Thymus (tissue), 11 donors: Measurements from ENCODE around the gene MCL1. TPM values are rescaled to one million over a fixed set of nuclear protein-coding genes. Genes with fewer than 3 reads are reported as not detected.
"Not testable (repeated sequence)": the region's sequence is repeated elsewhere in the genome, so short reads cannot be mapped to it uniquely, and the experiment has no call there.

Experiments
- DNase-seq, 9 donors: peaks; one replicate each; pipeline ENCODE4 v3.0.0-alpha.2; 2013; ENCODE audit warnings: low spot score in 9 of 9, low read depth in 6 of 9, missing footprints in 1 of 9
- H3K27ac ChIP-seq, 2 donors: one replicate each; pipeline ENCODE4 v1.5.1; 2013; ENCODE audit warnings: control low read depth in 1 of 2, low read depth in 1 of 2, low read length in 1 of 2, mild to moderate bottlenecking in 1 of 2, moderate library complexity in 1 of 2
- H3K27me3 ChIP-seq, 2 donors: one replicate each; pipeline ENCODE4 v1.5.1; 2013; ENCODE audit warnings: low read length in 1 of 2; ENCODE audit not compliant: control insufficient read depth in 2 of 2, insufficient read depth in 1 of 2
- H3K36me3 ChIP-seq, 2 donors: one replicate each; pipeline ENCODE4 v1.5.1; 2013; ENCODE audit warnings: low read length in 1 of 2, mild to moderate bottlenecking in 1 of 2, moderate library complexity in 1 of 2; ENCODE audit not compliant: control insufficient read depth in 2 of 2, insufficient read depth in 2 of 2
- H3K4me1 ChIP-seq, 2 donors: one replicate each; pipeline ENCODE4 v1.5.1; 2013; ENCODE audit warnings: low read length in 2 of 2; ENCODE audit not compliant: control insufficient read depth in 2 of 2, insufficient read depth in 2 of 2
- H3K4me3 ChIP-seq, 2 donors: one replicate each; pipeline ENCODE4 v1.5.1; 2013; ENCODE audit warnings: low read length in 2 of 2, control low read depth in 1 of 2, mild to moderate bottlenecking in 1 of 2
- H3K9me3 ChIP-seq, 2 donors: one replicate each; pipeline ENCODE4 v1.5.1; 2013; ENCODE audit warnings: low read length in 1 of 2, mild to moderate bottlenecking in 1 of 2; ENCODE audit not compliant: control insufficient read depth in 2 of 2, insufficient read depth in 1 of 2
- WGBS: extraction: QIAGEN DNeasy Blood & Tissue Kit; methylation state at CpG from one replicate; pipeline ENCODE4 v1.1.7; 2013; 5-methylcytosine and 5-hydroxymethylcytosine counted together
- polyA plus RNA-seq: library from polyadenylated mRNA; stranded (reverse); fragments of 200-250 nt; gene quantifications from one replicate; pipeline ENCODE4 v1.2.3, GENCODE V29; 2013
- total RNA-seq: library from RNA; stranded (reverse); fragments of 120-200 nt; gene quantifications from one replicate; pipeline ENCODE4 v1.2.4, GENCODE V29; 2013
- donor health status: healthy.

The MCL1 gene
- total and polyA plus RNA-seq, 2 donors = 129 to 200 TPM

- peaks cover 0 to under 1% of the 10 kb centered on the region in 2 donors for H3K36me3 ChIP-seq
- no peaks in the 10 kb centered on the region for H3K9me3 ChIP-seq
- 71% methylated on average over 2 of the region's 2 CpGs for WGBS
- no peak overlapping the region for H3K4me3 ChIP-seq
- no peak overlapping the region for H3K27ac ChIP-seq
- peaks cover 0 to 9% of the 10 kb centered on the region in 2 donors for H3K4me1 ChIP-seq
- H3K27me3 ChIP-seq = no peaks in the 10 kb centered on the region
- DNase-seq = no peak
Observed at GRCh38 chr1:150582371-150582770, 3.0 kb upstream of the MCL1 start.

GRCh38 chr1:150581962-150582361 is 2.6 kb upstream of the MCL1 start:
- not testable (repeated sequence) for H3K27ac ChIP-seq, H3K36me3 ChIP-seq, DNase-seq, H3K9me3 ChIP-seq, H3K27me3 ChIP-seq, H3K4me3 ChIP-seq
- 98% methylated on average over 14 of the region's 14 CpGs for WGBS
- H3K4me1 ChIP-seq = peaks cover 0 to 13% of the 10 kb centered on the region in 2 donors

GRCh38 chr1:150581437-150581836 is 2.0 kb upstream of the MCL1 start:
- not testable (repeated sequence) for DNase-seq, H3K4me3 ChIP-seq, H3K9me3 ChIP-seq, H3K36me3 ChIP-seq, H3K27me3 ChIP-seq, H3K27ac ChIP-seq
- 97% methylated on average over 7 of the region's 7 CpGs for WGBS
- peaks cover 0 to 15% of the 10 kb centered on the region in 2 donors for H3K4me1 ChIP-seq

- H3K27ac ChIP-seq, H3K9me3 ChIP-seq, H3K4me3 ChIP-seq, DNase-seq, H3K27me3 ChIP-seq: not testable (repeated sequence)
- Histone ChIP-seq H3K4me1 (peaks cover 0 to 15% of the 10 kb centered on the region in 2 donors), H3K36me3 (peaks cover 0 to 13% of the 10 kb centered on the region in 2 donors)
- WGBS = 98% methylated on average over 3 of the region's 3 CpGs
Observed at GRCh38 chr1:150580966-150581365, 1.6 kb upstream of the MCL1 start.

- 79% methylated on average over 15 of the region's 15 CpGs for WGBS
- peaks cover 9 to 19% of the 10 kb centered on the region in 2 donors for H3K4me1 ChIP-seq
- H3K4me3 ChIP-seq = peak overlapping the region; percentile 99 to 100
- H3K27me3 ChIP-seq = no peaks in the 10 kb centered on the region
- peak overlapping the region; percentile 97 for H3K27ac ChIP-seq
- no peaks in the 10 kb centered on the region for H3K9me3 ChIP-seq
- no peak for DNase-seq
- peaks cover 4 to 22% of the 10 kb centered on the region in 2 donors for H3K36me3 ChIP-seq
Observed at GRCh38 chr1:150579945-150580642, 684 bp upstream of the MCL1 start.

- H3K27ac ChIP-seq = peak overlapping the region; percentile 97 to 99
- WGBS = under 1% methylated on average over 50 of the region's 50 CpGs
- DNase-seq = peak in 5 of 9 donors; percentile 45 to 76 (median 53)
- peaks cover 15 to 37% of the 10 kb centered on the region in 2 donors for H3K36me3 ChIP-seq
- H3K4me1 ChIP-seq = peaks cover 12 to 26% of the 10 kb centered on the region in 2 donors
- no peaks in the 10 kb centered on the region for H3K9me3 ChIP-seq
- H3K27me3 ChIP-seq = no peaks in the 10 kb centered on the region
- H3K4me3 ChIP-seq = peak overlapping the region; percentile 99 to 100
Observed at GRCh38 chr1:150578272-150579109, 919 bp downstream of the MCL1 start.

- H3K27me3 ChIP-seq = no peaks in the 10 kb centered on the region
- 12% methylated on average over 11 of the region's 11 CpGs for WGBS
- peak in 2 of 9 donors; percentile 35 to 71 for DNase-seq
- H3K4me1 ChIP-seq = peaks cover 12 to 31% of the 10 kb centered on the region in 2 donors
- peak overlapping the region; percentile 97 to 99 for H3K27ac ChIP-seq
- peak overlapping the region; percentile 99 to 100 for H3K4me3 ChIP-seq
- no peaks in the 10 kb centered on the region for H3K9me3 ChIP-seq
- peaks cover 20 to 45% of the 10 kb centered on the region in 2 donors for H3K36me3 ChIP-seq
Observed at GRCh38 chr1:150577557-150578271, 1.7 kb downstream of the MCL1 start.

DNA sequence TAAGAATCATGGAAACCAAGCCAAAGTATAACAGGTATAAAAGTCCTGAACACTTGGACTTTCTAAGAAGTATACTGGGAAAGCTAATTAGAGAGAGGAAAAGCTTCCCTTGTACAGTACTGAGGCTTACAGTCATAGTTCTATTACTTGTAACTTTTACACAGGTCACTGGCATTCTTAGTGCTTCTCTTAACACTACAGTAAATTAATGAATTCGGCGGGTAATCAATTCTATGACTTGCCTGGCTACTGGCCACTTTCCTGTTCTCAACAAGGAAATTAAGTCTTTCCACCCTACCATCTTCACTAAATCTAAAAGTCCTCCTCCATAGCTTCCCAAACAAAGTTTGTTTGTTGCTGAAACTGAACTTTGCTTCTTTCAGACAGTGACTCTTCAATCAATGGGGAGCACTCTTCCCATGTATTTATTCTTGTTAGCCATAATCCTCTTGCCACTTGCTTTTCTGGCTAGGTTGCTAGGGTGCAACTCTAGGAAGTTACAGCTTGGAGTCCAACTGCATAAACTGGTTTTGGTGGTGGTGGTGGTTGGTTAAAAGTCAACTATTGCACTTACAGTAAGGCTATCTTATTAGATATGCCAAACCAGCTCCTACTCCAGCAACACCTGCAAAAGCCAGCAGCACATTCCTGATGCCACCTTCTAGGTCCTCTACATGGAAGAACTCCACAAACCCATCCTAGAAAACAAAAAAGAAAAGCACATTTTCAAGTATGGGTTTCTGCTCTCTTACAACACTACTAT is 2.4 kb downstream of the MCL1 start:
- Histone ChIP-seq H3K27me3 (no peaks in the 10 kb centered on the region), H3K36me3 (peaks cover 27 to 51% of the 10 kb centered on the region in 2 donors), H3K4me3 (peak overlapping the region; percentile 99 to 100), H3K27ac (peak overlapping the region; percentile 78 to 97), H3K9me3 (no peaks in the 10 kb centered on the region), H3K4me1 (peaks cover 12 to 31% of the 10 kb centered on the region in 2 donors)
- 77% methylated on average over 2 of the region's 2 CpGs for WGBS
- DNase-seq = no peak
